ENCODE results near the gene SLCO2B1. TPM values are rescaled to one million over a fixed set of nuclear protein-coding genes. Genes with fewer than 3 reads are reported as not detected.

Gene SLCO2B1
- total RNA-seq, 1 experiment from 2014 or later = 0.57 TPM

DNA sequence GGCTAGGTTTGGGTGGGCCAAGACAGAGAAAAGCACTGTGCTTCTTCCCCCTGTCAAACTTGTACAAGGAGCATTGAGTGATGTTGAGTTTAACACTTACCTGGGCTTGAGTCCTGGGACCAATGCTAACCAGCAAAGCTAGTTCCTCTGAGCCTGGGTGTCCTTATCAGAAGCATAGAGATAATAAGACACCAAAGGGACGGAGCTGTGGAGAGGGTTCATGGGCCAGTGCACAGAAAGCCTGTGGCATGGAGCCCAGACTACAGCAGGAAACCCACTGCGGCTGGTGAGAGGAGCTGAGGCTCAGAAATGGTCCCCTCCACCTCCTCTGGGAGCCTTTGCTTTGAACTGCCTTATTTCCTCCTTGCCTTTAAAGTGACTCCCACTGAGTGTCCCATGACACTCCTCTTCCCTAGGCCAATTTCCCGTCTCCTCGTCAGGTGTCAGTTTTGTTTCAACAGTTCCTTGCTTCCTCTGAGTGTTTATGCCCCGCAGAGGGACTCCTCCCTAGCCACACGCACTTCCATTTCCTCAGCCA is 9.4 kb downstream of the SLCO2B1 start (continued):
- no peak for TF ChIP-seq FOXP1 (CRISPR knock-in tag; IDR thresholded peaks at IDR 0.05; ENCODE audit: borderline replicate concordance)
- TF ChIP-seq CREB1 (CRISPR knock-in tag; IDR thresholded peaks at IDR 0.05) = no peak
- TF ChIP-seq PRRX2 (CRISPR knock-in tag; IDR thresholded peaks at IDR 0.05) = no peak
- no peak for TF ChIP-seq ZNF416 (CRISPR knock-in tag; IDR thresholded peaks at IDR 0.05)
- TF ChIP-seq, protein P1, sequence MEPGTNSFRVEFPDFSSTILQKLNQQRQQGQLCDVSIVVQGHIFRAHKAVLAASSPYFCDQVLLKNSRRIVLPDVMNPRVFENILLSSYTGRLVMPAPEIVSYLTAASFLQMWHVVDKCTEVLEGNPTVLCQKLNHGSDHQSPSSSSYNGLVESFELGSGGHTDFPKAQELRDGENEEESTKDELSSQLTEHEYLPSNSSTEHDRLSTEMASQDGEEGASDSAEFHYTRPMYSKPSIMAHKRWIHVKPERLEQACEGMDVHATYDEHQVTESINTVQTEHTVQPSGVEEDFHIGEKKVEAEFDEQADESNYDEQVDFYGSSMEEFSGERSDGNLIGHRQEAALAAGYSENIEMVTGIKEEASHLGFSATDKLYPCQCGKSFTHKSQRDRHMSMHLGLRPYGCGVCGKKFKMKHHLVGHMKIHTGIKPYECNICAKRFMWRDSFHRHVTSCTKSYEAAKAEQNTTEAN (CRISPR knock-in tag; IDR thresholded peaks at IDR 0.05) = no peak
- TF ChIP-seq, protein P2, sequence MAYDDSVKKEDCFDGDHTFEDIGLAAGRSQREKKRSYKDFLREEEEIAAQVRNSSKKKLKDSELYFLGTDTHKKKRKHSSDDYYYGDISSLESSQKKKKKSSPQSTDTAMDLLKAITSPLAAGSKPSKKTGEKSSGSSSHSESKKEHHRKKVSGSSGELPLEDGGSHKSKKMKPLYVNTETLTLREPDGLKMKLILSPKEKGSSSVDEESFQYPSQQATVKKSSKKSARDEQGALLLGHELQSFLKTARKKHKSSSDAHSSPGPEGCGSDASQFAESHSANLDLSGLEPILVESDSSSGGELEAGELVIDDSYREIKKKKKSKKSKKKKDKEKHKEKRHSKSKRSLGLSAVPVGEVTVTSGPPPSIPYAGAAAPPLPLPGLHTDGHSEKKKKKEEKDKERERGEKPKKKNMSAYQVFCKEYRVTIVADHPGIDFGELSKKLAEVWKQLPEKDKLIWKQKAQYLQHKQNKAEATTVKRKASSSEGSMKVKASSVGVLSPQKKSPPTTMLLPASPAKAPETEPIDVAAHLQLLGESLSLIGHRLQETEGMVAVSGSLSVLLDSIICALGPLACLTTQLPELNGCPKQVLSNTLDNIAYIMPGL (CRISPR knock-in tag; IDR thresholded peaks at IDR 0.05) = no peak

DNA sequence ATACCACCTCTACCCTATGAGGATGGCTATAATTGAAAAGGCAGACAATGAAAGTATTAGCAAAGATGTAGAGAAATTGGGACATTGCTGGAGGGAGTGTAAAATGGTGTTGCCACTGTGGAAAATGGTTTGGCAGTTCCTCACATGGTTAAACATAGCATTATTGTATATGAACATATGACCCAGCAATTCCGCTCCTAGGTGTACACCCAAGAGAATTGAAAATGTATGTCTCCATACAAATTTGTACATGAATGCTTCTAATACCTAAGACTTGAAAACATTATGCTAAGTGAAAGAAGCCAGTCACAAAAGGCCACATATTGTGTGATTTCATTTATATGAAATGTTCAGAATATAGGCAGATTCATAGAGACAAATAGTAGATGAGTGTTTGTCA is 10.0 kb downstream of the SLCO2B1 start:
- ATAC-seq (no peak), DNase-seq (ENCODE audit: low spot score) (no peak)
- Mint-ChIP-seq H3K36me3 (peaks cover 8% of the 10 kb centered on the region), H3K27ac (no peak overlapping the region), H3K4me1 (peaks cover 11% of the 10 kb centered on the region), H3K4me3 (no peak overlapping the region), H3K27me3 (ENCODE audit: low read depth) (no peaks in the 10 kb centered on the region), H3K9me3 (peaks cover 13% of the 10 kb centered on the region)
- no peak for TF ChIP-seq GABPB1 (CRISPR knock-in tag; IDR thresholded peaks at IDR 0.05)
- no peak for TF ChIP-seq CBFB (CRISPR knock-in tag; IDR thresholded peaks at IDR 0.05; ENCODE audit: low read depth)
- TF ChIP-seq, protein P3, sequence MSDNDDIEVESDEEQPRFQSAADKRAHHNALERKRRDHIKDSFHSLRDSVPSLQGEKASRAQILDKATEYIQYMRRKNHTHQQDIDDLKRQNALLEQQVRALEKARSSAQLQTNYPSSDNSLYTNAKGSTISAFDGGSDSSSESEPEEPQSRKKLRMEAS (CRISPR knock-in tag; IDR thresholded peaks at IDR 0.05) = no peak
- TF ChIP-seq TEAD4 (CRISPR knock-in tag; IDR thresholded peaks at IDR 0.05) = no peak
- no peak for TF ChIP-seq JAZF1 (CRISPR knock-in tag; IDR thresholded peaks at IDR 0.05)
- no peak for TF ChIP-seq IRF2 (CRISPR knock-in tag; IDR thresholded peaks at IDR 0.05; ENCODE audit: borderline replicate concordance, low read depth)
- TF ChIP-seq NFE2L1 (CRISPR knock-in tag; IDR thresholded peaks at IDR 0.05) = no peak
- TF ChIP-seq, protein P4, sequence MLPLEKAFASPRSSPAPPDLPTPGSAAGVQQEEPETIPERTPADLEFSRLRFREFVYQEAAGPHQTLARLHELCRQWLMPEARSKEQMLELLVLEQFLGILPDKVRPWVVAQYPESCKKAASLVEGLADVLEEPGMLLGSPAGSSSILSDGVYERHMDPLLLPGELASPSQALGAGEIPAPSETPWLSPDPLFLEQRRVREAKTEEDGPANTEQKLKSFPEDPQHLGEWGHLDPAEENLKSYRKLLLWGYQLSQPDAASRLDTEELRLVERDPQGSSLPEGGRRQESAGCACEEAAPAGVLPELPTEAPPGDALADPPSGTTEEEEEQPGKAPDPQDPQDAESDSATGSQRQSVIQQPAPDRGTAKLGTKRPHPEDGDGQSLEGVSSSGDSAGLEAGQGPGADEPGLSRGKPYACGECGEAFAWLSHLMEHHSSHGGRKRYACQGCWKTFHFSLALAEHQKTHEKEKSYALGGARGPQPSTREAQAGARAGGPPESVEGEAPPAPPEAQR (CRISPR knock-in tag; IDR thresholded peaks at IDR 0.05) = no peak
- TF ChIP-seq ZNF232 (CRISPR knock-in tag; IDR thresholded peaks at IDR 0.05) = no peak
- no peak for TF ChIP-seq ZNF219 (CRISPR knock-in tag; IDR thresholded peaks at IDR 0.05; ENCODE audit: borderline replicate concordance)
- TF ChIP-seq, protein P5, sequence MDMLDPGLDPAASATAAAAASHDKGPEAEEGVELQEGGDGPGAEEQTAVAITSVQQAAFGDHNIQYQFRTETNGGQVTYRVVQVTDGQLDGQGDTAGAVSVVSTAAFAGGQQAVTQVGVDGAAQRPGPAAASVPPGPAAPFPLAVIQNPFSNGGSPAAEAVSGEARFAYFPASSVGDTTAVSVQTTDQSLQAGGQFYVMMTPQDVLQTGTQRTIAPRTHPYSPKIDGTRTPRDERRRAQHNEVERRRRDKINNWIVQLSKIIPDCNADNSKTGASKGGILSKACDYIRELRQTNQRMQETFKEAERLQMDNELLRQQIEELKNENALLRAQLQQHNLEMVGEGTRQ (CRISPR knock-in tag; IDR thresholded peaks at IDR 0.05) = no peak
- no peak for TF ChIP-seq ETV6 (CRISPR knock-in tag; IDR thresholded peaks at IDR 0.05)
- no peak for TF ChIP-seq ZBTB21 (CRISPR knock-in tag; IDR thresholded peaks at IDR 0.05; ENCODE audit: borderline replicate concordance)
- no peak for TF ChIP-seq ZNF416 (CRISPR knock-in tag; IDR thresholded peaks at IDR 0.05)
- no peak for TF ChIP-seq NR1H2 (CRISPR knock-in tag; IDR thresholded peaks at IDR 0.05)
- TF ChIP-seq NR2C2 (CRISPR knock-in tag; IDR thresholded peaks at IDR 0.05) = no peak
- TF ChIP-seq, protein P6, sequence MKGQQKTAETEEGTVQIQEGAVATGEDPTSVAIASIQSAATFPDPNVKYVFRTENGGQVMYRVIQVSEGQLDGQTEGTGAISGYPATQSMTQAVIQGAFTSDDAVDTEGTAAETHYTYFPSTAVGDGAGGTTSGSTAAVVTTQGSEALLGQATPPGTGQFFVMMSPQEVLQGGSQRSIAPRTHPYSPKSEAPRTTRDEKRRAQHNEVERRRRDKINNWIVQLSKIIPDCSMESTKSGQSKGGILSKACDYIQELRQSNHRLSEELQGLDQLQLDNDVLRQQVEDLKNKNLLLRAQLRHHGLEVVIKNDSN (CRISPR knock-in tag; IDR thresholded peaks at IDR 0.05) = no peak
- POLR2A ChIA-PET = no interaction called here
- CTCF ChIA-PET = interaction anchor here (2.9 kb wide), 1 partner anchor 81 kb away, joined by 8 read pairs; no protein-coding TSS in a partner anchor
